ENCODE results near the gene EIF2A. TPM values are rescaled to one million over a fixed set of nuclear protein-coding genes. Genes with fewer than 3 reads are reported as not detected.

EIF2A gene
- total RNA-seq, 1 experiment from 2014 or later, result 74.1 TPM

DNA sequence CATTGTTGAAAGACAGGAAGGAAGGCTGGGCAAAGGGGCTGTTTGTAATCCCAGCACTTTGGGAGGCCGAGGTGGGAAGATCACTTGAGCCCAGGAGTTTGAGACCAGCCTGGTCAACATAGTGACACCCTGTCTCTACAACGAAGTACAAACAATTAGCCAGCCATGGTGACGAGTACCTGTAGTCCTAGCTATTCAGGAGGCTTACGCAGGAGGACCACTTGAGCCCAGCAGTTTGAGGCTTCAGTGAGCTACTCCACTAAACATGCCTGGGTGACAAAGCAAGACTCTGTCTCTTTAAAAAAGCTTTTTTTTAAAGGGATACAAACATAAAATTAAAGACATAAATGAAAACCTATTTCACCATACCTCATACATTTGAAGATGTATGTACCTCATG lies 11.4 kb upstream of the EIF2A start:
- Histone ChIP-seq H4K8ac (replicated peaks; ENCODE audit: insufficient read length, low read depth, low read length) (no peak overlapping the region), H3K4me2 (ENCODE audit: insufficient read depth, insufficient read length, low read length) (no peak overlapping the region), H4K91ac (ENCODE audit: insufficient read length, low read depth, low read length) (no peak overlapping the region), H2AFZ (ENCODE audit: low read length) (no peak overlapping the region), H3K79me2 (ENCODE audit: insufficient read depth, low read length) (no peaks in the 10 kb centered on the region), H3K56ac (ENCODE audit: insufficient read length, low read depth, low read length) (no peak overlapping the region), H3K14ac (ENCODE audit: insufficient read depth, low read length) (no peak overlapping the region; the same call in 1 of the 2 replicates), H4K5ac (ENCODE audit: insufficient read length, low read depth, low read length) (no peak overlapping the region), H3K4ac (ENCODE audit: low read depth, low read length) (no peak overlapping the region), H3K79me1 (ENCODE audit: insufficient read depth, low read depth, low read length, poor library complexity, severe bottlenecking) (no peaks in the 10 kb centered on the region), H3K9me3 (ENCODE audit: control insufficient read depth, low read depth, low read length) (no peaks in the 10 kb centered on the region), H3K27ac (ENCODE audit: insufficient read length, low read depth, low read length) (no peak overlapping the region), H3K9ac (ENCODE audit: extremely low read depth, insufficient read length, low read length) (no peak overlapping the region), H4K20me1 (ENCODE audit: control insufficient read depth, insufficient read depth, insufficient read length) (no peaks in the 10 kb centered on the region), H2AK5ac (ENCODE audit: insufficient read length, low read length) (no peak overlapping the region), H3K4me1 (ENCODE audit: insufficient read depth, low read length) (no peaks in the 10 kb centered on the region), H2BK5ac (ENCODE audit: insufficient read length, low read length) (no peak overlapping the region), H2BK120ac (ENCODE audit: low read depth, low read length, poor library complexity, severe bottlenecking) (no peak overlapping the region), H2BK12ac (ENCODE audit: insufficient read length, low read depth, low read length) (no peak overlapping the region), H3T11ph (ENCODE audit: low read length) (no peak overlapping the region), H3K23me2 (ENCODE audit: insufficient read length, low read depth, low read length, poor library complexity, severe bottlenecking) (no peaks in the 10 kb centered on the region), H3K18ac (ENCODE audit: insufficient read length, low read depth, low read length) (no peak overlapping the region), H3K23ac (ENCODE audit: insufficient read length, low read depth, low read length) (no peak overlapping the region), H2BK15ac (ENCODE audit: low read depth, low read length) (no peak overlapping the region), H3K27me3 (ENCODE audit: insufficient read depth, low read length) (no peaks in the 10 kb centered on the region), H2BK20ac (ENCODE audit: low read depth, low read length, poor library complexity, severe bottlenecking) (no peak overlapping the region)
- TF ChIP-seq, protein P1, sequence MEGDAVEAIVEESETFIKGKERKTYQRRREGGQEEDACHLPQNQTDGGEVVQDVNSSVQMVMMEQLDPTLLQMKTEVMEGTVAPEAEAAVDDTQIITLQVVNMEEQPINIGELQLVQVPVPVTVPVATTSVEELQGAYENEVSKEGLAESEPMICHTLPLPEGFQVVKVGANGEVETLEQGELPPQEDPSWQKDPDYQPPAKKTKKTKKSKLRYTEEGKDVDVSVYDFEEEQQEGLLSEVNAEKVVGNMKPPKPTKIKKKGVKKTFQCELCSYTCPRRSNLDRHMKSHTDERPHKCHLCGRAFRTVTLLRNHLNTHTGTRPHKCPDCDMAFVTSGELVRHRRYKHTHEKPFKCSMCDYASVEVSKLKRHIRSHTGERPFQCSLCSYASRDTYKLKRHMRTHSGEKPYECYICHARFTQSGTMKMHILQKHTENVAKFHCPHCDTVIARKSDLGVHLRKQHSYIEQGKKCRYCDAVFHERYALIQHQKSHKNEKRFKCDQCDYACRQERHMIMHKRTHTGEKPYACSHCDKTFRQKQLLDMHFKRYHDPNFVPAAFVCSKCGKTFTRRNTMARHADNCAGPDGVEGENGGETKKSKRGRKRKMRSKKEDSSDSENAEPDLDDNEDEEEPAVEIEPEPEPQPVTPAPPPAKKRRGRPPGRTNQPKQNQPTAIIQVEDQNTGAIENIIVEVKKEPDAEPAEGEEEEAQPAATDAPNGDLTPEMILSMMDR (conservative IDR thresholded peaks at IDR 0.05), result no peak
- no CpG with 5 or more reads among the region's 4 CpGs for WGBS (ENCODE audit: extremely low coverage, insufficient read length, low lambda C conversion rate)
- H3K4me3 Mint-ChIP-seq, result no peak overlapping the region
- H3K27ac Mint-ChIP-seq, result no peak overlapping the region
- H3K36me3 Mint-ChIP-seq (ENCODE audit: insufficient read depth in 1 of 3, low read depth in 3 of 3), result no peaks in the 10 kb centered on the region
- no peaks in the 10 kb centered on the region for H3K27me3 Mint-ChIP-seq (ENCODE audit: low read depth)
- DNase-seq, result no peak
- no peaks in the 10 kb centered on the region for H3K9me3 Mint-ChIP-seq
- no peaks in the 10 kb centered on the region for H3K4me1 Mint-ChIP-seq

Data from H9 (cell line).